HFFc6 (cell line): ENCODE measurements around the gene PRDM4. TPM values are rescaled to one million over a fixed set of nuclear protein-coding genes. Genes with fewer than 3 reads are reported as not detected.

Source experiments
- DNase-seq: peaks from one replicate; pipeline ENCODE4 v3.0.0-alpha.2; 2018
- H3K27ac Mint-ChIP-seq: 2 replicates; pipeline ENCODE4 v1.8.0; 2020; ENCODE audit warnings: mild to moderate bottlenecking, mixed read lengths
- H3K27me3 Mint-ChIP-seq: 2 replicates; pipeline ENCODE4 v1.8.0; 2021; ENCODE audit warnings: mild to moderate bottlenecking, moderate library complexity, mixed read lengths; ENCODE audit not compliant: insufficient read depth
- H3K36me3 Mint-ChIP-seq: 2 replicates; pipeline ENCODE4 v1.8.0; 2021; ENCODE audit warnings: low read depth, mixed read lengths
- H3K4me1 Mint-ChIP-seq: 2 replicates; pipeline ENCODE4 v1.8.0; 2020; ENCODE audit warnings: low read depth, mixed read lengths
- H3K4me3 Mint-ChIP-seq: 2 replicates; pipeline ENCODE4 v1.8.0; 2020; ENCODE audit warnings: mild to moderate bottlenecking, moderate library complexity, mixed read lengths
- H3K9me3 Mint-ChIP-seq: 2 replicates; pipeline ENCODE4 v1.8.0; 2020; ENCODE audit warnings: mild to moderate bottlenecking, mixed read lengths
- total RNA-seq, 6 experiments: library from RNA; stranded (reverse); fragmentation: NEBNext Ultra II Directional; extraction: Animal tissue kit (Norgen Biotek cat#: 25700); gene quantifications; 2 replicates in 1 of 6; 3 replicates in 5 of 6; pipeline ENCODE4 v1.2.3, GENCODE V29; 2021
- TF ChIP-seq, protein P1 (sequence below): fragments of 200-600 bp; sonication (generic); IDR thresholded peaks from 2 replicates; pipeline ENCODE4 v1.5.0; 2021; ENCODE audit warnings: antibody characterized with exemption, mild to moderate bottlenecking

Gene PRDM4
- total RNA-seq, 6 experiments from 2014 or later, result 23.2 to 26.3 (median 24.3) TPM

- H3K27me3 Mint-ChIP-seq, result no peaks in the 10 kb centered on the region; the same call in 1 of the 2 replicates
- TF ChIP-seq, protein P1, sequence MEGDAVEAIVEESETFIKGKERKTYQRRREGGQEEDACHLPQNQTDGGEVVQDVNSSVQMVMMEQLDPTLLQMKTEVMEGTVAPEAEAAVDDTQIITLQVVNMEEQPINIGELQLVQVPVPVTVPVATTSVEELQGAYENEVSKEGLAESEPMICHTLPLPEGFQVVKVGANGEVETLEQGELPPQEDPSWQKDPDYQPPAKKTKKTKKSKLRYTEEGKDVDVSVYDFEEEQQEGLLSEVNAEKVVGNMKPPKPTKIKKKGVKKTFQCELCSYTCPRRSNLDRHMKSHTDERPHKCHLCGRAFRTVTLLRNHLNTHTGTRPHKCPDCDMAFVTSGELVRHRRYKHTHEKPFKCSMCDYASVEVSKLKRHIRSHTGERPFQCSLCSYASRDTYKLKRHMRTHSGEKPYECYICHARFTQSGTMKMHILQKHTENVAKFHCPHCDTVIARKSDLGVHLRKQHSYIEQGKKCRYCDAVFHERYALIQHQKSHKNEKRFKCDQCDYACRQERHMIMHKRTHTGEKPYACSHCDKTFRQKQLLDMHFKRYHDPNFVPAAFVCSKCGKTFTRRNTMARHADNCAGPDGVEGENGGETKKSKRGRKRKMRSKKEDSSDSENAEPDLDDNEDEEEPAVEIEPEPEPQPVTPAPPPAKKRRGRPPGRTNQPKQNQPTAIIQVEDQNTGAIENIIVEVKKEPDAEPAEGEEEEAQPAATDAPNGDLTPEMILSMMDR, result no peak
- no peaks in the 10 kb centered on the region for H3K9me3 Mint-ChIP-seq
- no peak for DNase-seq
- peaks cover 5% of the 10 kb centered on the region; the same call in 1 of the 2 replicates for H3K36me3 Mint-ChIP-seq
- H3K4me1 Mint-ChIP-seq, result peaks cover 12% of the 10 kb centered on the region
- no peak overlapping the region for H3K4me3 Mint-ChIP-seq
- H3K27ac Mint-ChIP-seq, result no peak overlapping the region
Observed at GRCh38 chr12:107764626-107765025, 3.7 kb upstream of the PRDM4 start.

DNA sequence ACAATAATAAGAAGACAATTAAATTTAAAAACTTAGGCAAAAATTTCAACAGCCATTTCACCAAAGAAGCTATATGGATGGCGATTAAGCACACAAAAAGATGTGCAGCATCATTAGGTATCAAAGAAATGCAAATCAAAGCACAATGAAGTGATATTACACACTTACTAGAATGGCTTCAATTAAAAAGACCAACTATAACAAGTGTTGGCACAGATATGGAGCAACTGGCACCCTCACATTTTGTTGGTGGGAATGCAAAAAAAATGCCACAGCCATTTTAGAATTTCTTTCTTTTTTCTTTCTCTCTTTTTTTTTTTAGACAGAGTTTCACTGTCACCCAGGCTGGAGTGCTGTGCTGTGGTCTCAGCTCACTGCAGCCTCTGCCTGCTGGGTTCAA is 1.9 kb upstream of the PRDM4 start:
- no peak for DNase-seq
- Mint-ChIP-seq H3K4me1 (peaks cover 28% of the 10 kb centered on the region), H3K4me3 (no peak overlapping the region), H3K9me3 (no peaks in the 10 kb centered on the region), H3K27ac (no peak overlapping the region), H3K27me3 (no peaks in the 10 kb centered on the region; the same call in 1 of the 2 replicates), H3K36me3 (peaks cover 9% of the 10 kb centered on the region; the same call in 1 of the 2 replicates)
- TF ChIP-seq, protein P1, result no peak

- Mint-ChIP-seq H3K4me3 (peak overlapping the region; percentile 90), H3K36me3 (peaks cover 9% of the 10 kb centered on the region; the same call in 1 of the 2 replicates), H3K27ac (peak overlapping the region; percentile 87), H3K27me3 (no peaks in the 10 kb centered on the region; the same call in 1 of the 2 replicates), H3K4me1 (peaks cover 28% of the 10 kb centered on the region), H3K9me3 (no peaks in the 10 kb centered on the region)
- TF ChIP-seq, protein P1, result no peak
- no peak for DNase-seq
Observed at GRCh38 chr12:107761502-107761904, 566 bp upstream of the PRDM4 start.

DNA sequence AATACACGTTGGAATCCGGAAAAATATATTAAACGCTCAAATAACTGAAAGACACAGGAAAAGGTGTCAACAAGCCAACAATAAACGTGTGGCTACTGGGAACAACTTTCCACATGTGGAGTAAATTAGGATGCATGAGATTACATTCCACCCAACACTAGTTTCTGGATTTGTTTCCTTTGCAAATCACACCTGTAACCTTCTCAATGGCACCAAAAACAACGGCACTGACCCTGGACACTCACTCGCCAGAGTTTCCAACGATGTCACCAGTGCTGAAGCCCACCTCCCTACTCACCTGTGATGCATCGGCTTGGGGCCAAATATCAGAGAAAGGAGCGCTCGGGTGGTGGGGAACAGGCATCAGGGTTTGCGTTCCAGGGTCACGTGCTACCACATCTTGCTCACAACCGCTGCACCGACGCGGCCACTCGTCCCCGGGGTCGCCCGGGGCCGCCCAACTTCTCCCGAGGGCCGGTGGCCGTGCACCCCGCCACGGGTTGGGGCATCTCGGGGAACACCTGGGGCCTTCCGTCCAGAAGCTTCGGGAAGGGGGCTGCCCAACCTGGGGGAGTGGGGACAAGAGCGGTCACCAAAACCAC is 629 bp downstream of the PRDM4 start:
- peaks cover 28% of the 10 kb centered on the region for H3K4me1 Mint-ChIP-seq
- H3K4me3 Mint-ChIP-seq, result peak overlapping the region; percentile 94
- peak overlapping the region; percentile 90 for H3K27ac Mint-ChIP-seq
- peaks cover 9% of the 10 kb centered on the region; the same call in 1 of the 2 replicates for H3K36me3 Mint-ChIP-seq
- H3K27me3 Mint-ChIP-seq, result no peaks in the 10 kb centered on the region; the same call in 1 of the 2 replicates
- H3K9me3 Mint-ChIP-seq, result no peaks in the 10 kb centered on the region
- TF ChIP-seq, protein P1, result no peak
- DNase-seq, result no peak

DNA sequence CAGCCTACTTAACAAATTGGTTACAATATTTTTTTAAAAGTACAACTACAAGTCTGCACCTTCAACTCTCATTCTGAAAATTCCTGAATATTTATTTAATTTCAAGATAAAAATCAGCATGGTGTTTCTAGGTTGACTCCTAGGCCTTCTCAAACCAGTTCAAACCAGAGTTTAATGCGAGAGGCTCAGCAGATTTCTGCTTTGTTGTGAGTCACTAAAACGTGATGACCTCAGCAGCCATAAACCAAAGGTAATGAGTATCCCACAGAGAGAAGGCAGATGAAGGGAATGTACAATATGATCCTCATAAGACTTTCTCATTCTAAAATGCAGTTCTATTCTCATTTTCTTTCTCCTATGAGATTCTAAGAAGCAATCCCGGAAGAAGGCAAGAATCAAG is 1.5 kb downstream of the PRDM4 start:
- Mint-ChIP-seq H3K4me1 (peaks cover 28% of the 10 kb centered on the region), H3K9me3 (no peaks in the 10 kb centered on the region), H3K4me3 (peak overlapping the region; percentile 94), H3K36me3 (peaks cover 9% of the 10 kb centered on the region; the same call in 1 of the 2 replicates), H3K27me3 (no peaks in the 10 kb centered on the region; the same call in 1 of the 2 replicates), H3K27ac (peak overlapping the region; percentile 90)
- peak; percentile 91 for DNase-seq
- TF ChIP-seq, protein P1, result no peak
